Breast epithelium (tissue), 4 donors: ENCODE data around the gene CACNB2. TPM values are rescaled to one million over a fixed set of nuclear protein-coding genes. Genes with fewer than 3 reads are reported as not detected.

Source experiments
- DNase-seq, 2 donors: peaks; one replicate each; pipeline ENCODE4 v3.0.0-alpha.2; 2019; ENCODE audit warnings: low spot score in 2 of 2
- H3K27ac ChIP-seq, 2 donors: fragments of 200-600 bp; sonication (generic) in 1 of 2; one replicate each; pipeline ENCODE4 v1.5.1; 2016 to 2019; ENCODE audit warnings: mild to moderate bottlenecking in 1 of 2
- H3K27me3 ChIP-seq, 2 donors: fragments of 200-600 bp; sonication (generic) in 1 of 2; one replicate each; pipeline versions ENCODE4 v1.5.1 to v1.6.0; 2017 to 2019; ENCODE audit warnings: control low read depth in 1 of 2, mild to moderate bottlenecking in 1 of 2
- H3K36me3 ChIP-seq: fragments of 200-600 bp; one replicate; pipeline ENCODE4 v1.5.1; 2019
- H3K4me1 ChIP-seq, 2 donors: fragments of 200-600 bp; sonication (generic); one replicate each; pipeline ENCODE4 v1.5.1; 2016 to 2019; ENCODE audit warnings: control low read depth in 1 of 2
- H3K4me3 ChIP-seq, 3 donors: fragments of 200-600 bp; sonication (generic); 1 replicate in 2 of 3; 2 replicates in 1 of 3; pipeline ENCODE4 v1.5.1; 2016 to 2019; ENCODE audit warnings: mild to moderate bottlenecking in 3 of 3, moderate library complexity in 2 of 3
- H3K9me3 ChIP-seq, 2 donors: fragments of 200-600 bp; sonication (generic) in 1 of 2; one replicate each; pipeline ENCODE4 v1.5.1; 2016 to 2019; ENCODE audit warnings: control low read depth in 1 of 2
- CTCF ChIP-seq, 3 donors: fragments of 450-650 bp; IDR thresholded peaks; one replicate each; pipeline ENCODE4 v1.5.1; 2016 to 2017; ENCODE audit warnings: antibody characterized with exemption in 3 of 3, mild to moderate bottlenecking in 3 of 3, moderate library complexity in 3 of 3
- POLR2A ChIP-seq: fragments of 450-650 bp; IDR thresholded peaks from one replicate; pipeline ENCODE4 v1.6.1; 2016; ENCODE audit warnings: antibody characterized with exemption, mild to moderate bottlenecking, moderate library complexity
- POLR2AphosphoS5 ChIP-seq, 3 donors: sonication (generic); formaldehyde crosslinking; IDR thresholded peaks; one replicate each; pipeline ENCODE4 v1.6.1; 2017; ENCODE audit warnings: antibody characterized with exemption in 3 of 3
- intact Hi-C: fragments of 100-400 bp; cut with DNase I; formaldehyde crosslinking; loops from one replicate; pipeline ENCODE4 v1.15.1; 2023; ENCODE audit warnings: low total_unique reads
- total RNA-seq, 3 donors: library from RNA; depleted of rRNA; stranded (reverse); fragments of >200 nt; gene quantifications; one replicate each; pipeline ENCODE4 v1.1.0, GENCODE V29; 2016

The CACNB2 gene
- total RNA-seq, 3 donors from 2014 or later = 0.48 to 8.9 (median 7.5) TPM

GRCh38 chr10:18401416-18402195 lies 261.4 kb downstream of the CACNB2 start:
- DNase-seq = no peak
- no peaks in the 10 kb centered on the region for H3K9me3 ChIP-seq
- H3K27me3 ChIP-seq = no peaks in the 10 kb centered on the region
- H3K4me1 ChIP-seq = no peaks in the 10 kb centered on the region
- TF ChIP-seq CTCF (IDR thresholded peaks at IDR 0.05) (no peak), POLR2AphosphoS5 (IDR thresholded peaks at IDR 0.05) (no peak), POLR2A (no peak)
- no peaks in the 10 kb centered on the region for H3K36me3 ChIP-seq
- no peak overlapping the region for H3K4me3 ChIP-seq
- H3K27ac ChIP-seq = no peak overlapping the region
- intact Hi-C loops = no loop called here

GRCh38 chr10:18402853-18403252 lies 262.6 kb downstream of the CACNB2 start:
- H3K27me3 ChIP-seq = no peaks in the 10 kb centered on the region
- DNase-seq = no peak
- H3K4me1 ChIP-seq = no peaks in the 10 kb centered on the region
- no peaks in the 10 kb centered on the region for H3K9me3 ChIP-seq
- H3K27ac ChIP-seq = no peak overlapping the region
- TF ChIP-seq POLR2AphosphoS5 (IDR thresholded peaks at IDR 0.05) = no peak
- no peak for TF ChIP-seq CTCF (IDR thresholded peaks at IDR 0.05)
- TF ChIP-seq POLR2A = no peak
- intact Hi-C loops = no loop called here
- no peak overlapping the region for H3K4me3 ChIP-seq
- no peaks in the 10 kb centered on the region for H3K36me3 ChIP-seq

GRCh38 chr10:18404530-18404929 lies 264.3 kb downstream of the CACNB2 start:
- Histone ChIP-seq H3K4me1 (no peaks in the 10 kb centered on the region), H3K36me3 (no peaks in the 10 kb centered on the region), H3K9me3 (no peaks in the 10 kb centered on the region), H3K27ac (no peak overlapping the region), H3K27me3 (no peaks in the 10 kb centered on the region), H3K4me3 (no peak overlapping the region)
- intact Hi-C loops = no loop called here
- no peak for DNase-seq
- TF ChIP-seq POLR2AphosphoS5 (IDR thresholded peaks at IDR 0.05) = no peak
- TF ChIP-seq CTCF (IDR thresholded peaks at IDR 0.05) = no peak
- no peak for TF ChIP-seq POLR2A

GRCh38 chr10:18406136-18406535 lies 265.9 kb downstream of the CACNB2 start:
- TF ChIP-seq POLR2AphosphoS5 (IDR thresholded peaks at IDR 0.05) (no peak), CTCF (IDR thresholded peaks at IDR 0.05) (no peak), POLR2A (no peak)
- intact Hi-C loops = no loop called here
- H3K9me3 ChIP-seq = no peaks in the 10 kb centered on the region
- no peak overlapping the region for H3K27ac ChIP-seq
- H3K4me3 ChIP-seq = no peak overlapping the region
- H3K4me1 ChIP-seq = no peaks in the 10 kb centered on the region
- DNase-seq = no peak
- H3K27me3 ChIP-seq = no peaks in the 10 kb centered on the region
- H3K36me3 ChIP-seq = no peaks in the 10 kb centered on the region

GRCh38 chr10:18409599-18410397 lies 269.6 kb downstream of the CACNB2 start:
- H3K27ac ChIP-seq = no peak overlapping the region
- no peaks in the 10 kb centered on the region for H3K27me3 ChIP-seq
- H3K4me3 ChIP-seq = no peak overlapping the region
- no peak for DNase-seq
- H3K9me3 ChIP-seq = no peaks in the 10 kb centered on the region
- intact Hi-C loops = no loop called here
- H3K36me3 ChIP-seq = no peaks in the 10 kb centered on the region
- no peaks in the 10 kb centered on the region for H3K4me1 ChIP-seq
- no peak for TF ChIP-seq POLR2AphosphoS5 (IDR thresholded peaks at IDR 0.05)
- TF ChIP-seq CTCF (IDR thresholded peaks at IDR 0.05) = no peak
- TF ChIP-seq POLR2A = no peak
